A549 (cell line): ENCODE measurements around the gene SPDYE1. TPM values are rescaled to one million over a fixed set of nuclear protein-coding genes. Genes with fewer than 3 reads are reported as not detected.
"Not testable (repeated sequence)": the region's sequence is repeated elsewhere in the genome, so short reads cannot be mapped to it uniquely, and the experiment has no call there.

ENCODE experiments used
- ATAC-seq, 2 experiments: fragments of 200-7000 bp in 1 of 2; fragments of >200 bp in 1 of 2; cut with Nextera tagmentation in 1 of 2; cut with Tn5 transposase in 1 of 2; 3 replicates each; pipeline versions ENCODE4 v1.8.0 to v1.9.1; 2018 to 2020; ENCODE audit warnings: mild to moderate bottlenecking in 1 of 2, moderate library complexity in 1 of 2
- CTCF ChIA-PET: fragments of 300-600 bp; sonication (Branson Sonifier 250); formaldehyde crosslinking; extraction: SDS; loops from one replicate; lab custom pipeline; 2021; ENCODE audit warnings: antibody characterized with exemption, inconsistent platforms; lab: Yijun Ruan, JAX
- POLR2A ChIA-PET: fragments of 350-600 bp; formaldehyde crosslinking; extraction: SDS; loops from one replicate; lab custom pipeline; 2021; ENCODE audit warnings: antibody characterized with exemption, inconsistent platforms; lab: Yijun Ruan, JAX
- DNase-seq, 2 experiments: peaks; one replicate each; pipeline versions ENCODE4 v3.0.0 to v3.0.0-alpha.2; 2011 to 2016; ENCODE audit warnings: low read depth in 1 of 2, low spot score in 1 of 2
- FAIRE-seq: peaks from 2 replicates; lab custom pipeline; 2011; peaks lifted over from hg19 to GRCh38; lab: Jason Lieb, UNC
- H3K27ac ChIP-seq, 2 experiments: fragments of >200 bp; sonication (Bioruptor Twin); formaldehyde crosslinking; 3 replicates each; pipeline ENCODE4 v1.5.1; 2016 to 2017
- H3K4me1 ChIP-seq: fragments of >200 bp; sonication (Bioruptor Twin); formaldehyde crosslinking; 3 replicates; pipeline ENCODE4 v1.6.1; 2016
- H3K4me2 ChIP-seq: fragments of >200 bp; sonication (Bioruptor Twin); formaldehyde crosslinking; 3 replicates; pipeline ENCODE4 v1.6.1; 2016
- H3K4me3 ChIP-seq: fragments of >200 bp; sonication (Bioruptor Twin); formaldehyde crosslinking; 3 replicates; pipeline ENCODE4 v1.5.1; 2016
- H3K9me3 ChIP-seq: fragments of >200 bp; sonication (Bioruptor Twin); formaldehyde crosslinking; 3 replicates; pipeline ENCODE4 v1.6.1; 2016
- BCL3 ChIP-seq: fragments of >200 bp; sonication (Bioruptor Twin); formaldehyde crosslinking; IDR thresholded peaks from 3 replicates; pipeline ENCODE4 v1.6.1; 2016
- CTCF ChIP-seq: fragments of >200 bp; sonication (Bioruptor Twin); formaldehyde crosslinking; IDR thresholded peaks from 3 replicates; pipeline ENCODE4 v1.5.1; 2016
- E2F6 ChIP-seq: IDR thresholded peaks from 2 replicates; pipeline ENCODE4 v1.6.1; 2012; ENCODE audit warnings: low read depth, borderline replicate concordance
- FOSL2 ChIP-seq, 2 experiments: fragments of 450-650 bp in 1 of 2; fragments of >200 bp in 1 of 2; sonication (Bioruptor Twin) in 1 of 2; formaldehyde crosslinking; IDR thresholded peaks; 2 replicates each; pipeline versions ENCODE4 v1.5.0 to v1.6.1; 2016 to 2020; ENCODE audit warnings: mild to moderate bottlenecking in 1 of 2, moderate library complexity in 1 of 2
- JUN ChIP-seq, 2 experiments: fragments of >200 bp; sonication (Bioruptor Twin); formaldehyde crosslinking; IDR thresholded peaks; 2 replicates in 1 of 2; 3 replicates in 1 of 2; pipeline ENCODE4 v1.6.1; 2016 to 2017
- KDM5A ChIP-seq: fragments of 200-600 bp; sonication (generic); IDR thresholded peaks from 2 replicates; pipeline ENCODE4 v1.6.1; 2016; ENCODE audit warnings: antibody characterized with exemption, mild to moderate bottlenecking
- MAX ChIP-seq: IDR thresholded peaks from 2 replicates; pipeline ENCODE4 v1.6.1; 2012
- PHF8 ChIP-seq: fragments of 200-600 bp; sonication (generic); IDR thresholded peaks from 2 replicates; pipeline ENCODE4 v1.6.1; 2016; ENCODE audit warnings: low read depth, mild to moderate bottlenecking, antibody characterized with exemption, moderate library complexity, borderline replicate concordance
- POLR2A ChIP-seq: IDR thresholded peaks from 2 replicates; pipeline ENCODE4 v1.6.1; 2012; ENCODE audit warnings: mild to moderate bottlenecking, low read length
- SMC3 ChIP-seq: fragments of >200 bp; sonication (Bioruptor Twin); formaldehyde crosslinking; IDR thresholded peaks from 3 replicates; pipeline ENCODE4 v1.6.1; 2018; ENCODE audit warnings: inconsistent platforms
- WGBS: methylation state at CpG from one replicate; pipeline ENCODE4 v1.1.6; 2017; ENCODE audit errors: missing lambda C conversion rate; 5-methylcytosine and 5-hydroxymethylcytosine counted together
- polyA plus RNA-seq, 4 experiments: library from polyadenylated mRNA; depleted of rRNA in 3 of 4; stranded (reverse); fragments of >200 nt; fragmentation: RNase III in 1 of 4; extraction: RNeasy Plus Mini Kit Qiagen cat#74134 plus additional on column Dnase treatment in 1 of 4; gene quantifications; 2 replicates in 3 of 4; 3 replicates in 1 of 4; pipeline ENCODE4 v1.2.3, GENCODE V29; 2011 to 2017

The SPDYE1 gene
- polyA plus RNA-seq, 2 of the 4 experiments (the other 2 are of a cell fraction): not detected

GRCh38 chr7:44018857-44019807, 21.4 kb downstream of the SPDYE1 start:
- POLR2A ChIA-PET; H3K9me3 ChIP-seq; FAIRE-seq; H3K4me1 ChIP-seq; TF ChIP-seq FOSL2 (IDR thresholded peaks at IDR 0.05): not testable (repeated sequence)
- DNase-seq (peak; percentile 96 to 97), ATAC-seq (peak; percentile 93 to 97)
- 6% methylated on average over 56 of the region's 63 CpGs for WGBS
- TF ChIP-seq SMC3: 0 out of 3 replicates have a peak, but pooled peaks have one; percentile 12
- TF ChIP-seq MAX: peak; percentile 79
- peak; percentile 72 for TF ChIP-seq KDM5A
- TF ChIP-seq E2F6: peak; percentile 55; the same call in 1 of the 2 replicates
- TF ChIP-seq JUN (IDR thresholded peaks at IDR 0.05): peak; percentile 62 to 86; a peak in 4 of 5 replicates
- peak; percentile 33; the same call in 1 of the 2 replicates for TF ChIP-seq FOSL2 (CRISPR knock-in tag; IDR thresholded peaks at IDR 0.05)
- TF ChIP-seq POLR2A: peak; percentile 6; the same call in 1 of the 2 replicates
- TF ChIP-seq CTCF: peak; percentile 69
- TF ChIP-seq PHF8: peak; percentile 94; the same call in 1 of the 2 replicates
- TF ChIP-seq BCL3: peak; percentile 35; the same call in 1 of the 3 replicates
- H3K4me3 ChIP-seq: peak overlapping the region; percentile 70
- H3K27ac ChIP-seq: peak overlapping the region; percentile 72 to 88
- peak overlapping the region; percentile 72 for H3K4me2 ChIP-seq
- CTCF ChIA-PET: interaction anchor here (0.7 to 2.0 kb wide), 11 partner anchors 24 to 545 kb away, joined by 3 to 6 read pairs (median 3); partner anchors contain the start of gene POLD2

- DNase-seq, H3K4me1 ChIP-seq, H3K9me3 ChIP-seq, POLR2A ChIA-PET, ATAC-seq, H3K4me3 ChIP-seq, FAIRE-seq: not testable (repeated sequence)
- Histone ChIP-seq H3K27ac (peak overlapping the region in 1 of 2 experiments; percentile 88; a peak in 4 of 6 replicates), H3K4me2 (peak overlapping the region; percentile 67)
- WGBS: 85% methylated on average over 6 of the region's 6 CpGs
- CTCF ChIA-PET: interaction anchor here (0.7 to 2.0 kb wide), 12 partner anchors 23 to 546 kb away, joined by 3 to 6 read pairs (median 4); partner anchors contain the start of gene POLD2
These were observed 22.1 kb downstream of the SPDYE1 start for GRCh38 chr7:44019825-44020224.

GRCh38 chr7:44022069-44022468, 24.4 kb downstream of the SPDYE1 start:
- H3K4me1 ChIP-seq, DNase-seq, CTCF ChIA-PET, H3K4me3 ChIP-seq, FAIRE-seq, POLR2A ChIA-PET, H3K9me3 ChIP-seq, H3K4me2 ChIP-seq, H3K27ac ChIP-seq: not testable (repeated sequence)
- WGBS: 27% methylated on average over 7 of the region's 7 CpGs
- ATAC-seq: peak in 1 of 2 experiments; percentile 10; a peak in 2 of 6 replicates

GRCh38 chr7:44022796-44023467, 25.2 kb downstream of the SPDYE1 start:
- FAIRE-seq; POLR2A ChIA-PET; H3K4me1 ChIP-seq; H3K4me3 ChIP-seq; DNase-seq; CTCF ChIA-PET; H3K9me3 ChIP-seq; H3K27ac ChIP-seq; ATAC-seq; H3K4me2 ChIP-seq; TF ChIP-seq FOSL2 (IDR thresholded peaks at IDR 0.05): not testable (repeated sequence)
- peak; percentile 27; the same call in 1 of the 2 replicates for TF ChIP-seq FOSL2 (CRISPR knock-in tag; IDR thresholded peaks at IDR 0.05)
- WGBS: 62% methylated on average over 6 of the region's 6 CpGs

GRCh38 chr7:44029433-44029832, 31.7 kb downstream of the SPDYE1 start:
- CTCF ChIA-PET, H3K4me1 ChIP-seq, H3K9me3 ChIP-seq, H3K27ac ChIP-seq, DNase-seq, FAIRE-seq, POLR2A ChIA-PET, H3K4me2 ChIP-seq, H3K4me3 ChIP-seq: not testable (repeated sequence)
- 0 out of 6 replicates have a peak, but pooled peaks of 1 of the 2 experiments have one; percentile 12 for ATAC-seq
- 64% methylated on average over 4 of the region's 11 CpGs for WGBS

GRCh38 chr7:44030029-44030428, 32.3 kb downstream of the SPDYE1 start:
- peak; percentile 11 to 35; a peak in 4 of 6 replicates for ATAC-seq
- WGBS: 80% methylated on average over 1 of the region's 5 CpGs

GRCh38 chr7:44031319-44031718, 33.6 kb downstream of the SPDYE1 start:
- H3K27ac ChIP-seq, CTCF ChIA-PET, H3K4me3 ChIP-seq, DNase-seq, POLR2A ChIA-PET, H3K4me2 ChIP-seq, FAIRE-seq, ATAC-seq, H3K4me1 ChIP-seq, H3K9me3 ChIP-seq: not testable (repeated sequence)
- 64% methylated on average over 11 of the region's 13 CpGs for WGBS

More at GRCh38 chr7:44030029-44030428, 32.3 kb downstream of the SPDYE1 start:
- H3K9me3 ChIP-seq, CTCF ChIA-PET, POLR2A ChIA-PET, FAIRE-seq, H3K4me2 ChIP-seq, H3K4me3 ChIP-seq, H3K27ac ChIP-seq, DNase-seq, H3K4me1 ChIP-seq: not testable (repeated sequence)
